Medulla oblongata (tissue), 1 donor: ENCODE data around the gene ABCC1.

Source experiments
- DNase-seq: peaks from one replicate; pipeline ENCODE4 v3.0.0-alpha.2; 2015; ENCODE audit errors: extremely low spot score

Gene ABCC1

GRCh38 chr16:16047761-16048160 is 98.3 kb downstream of the ABCC1 start:
- DNase-seq = no peak

DNA sequence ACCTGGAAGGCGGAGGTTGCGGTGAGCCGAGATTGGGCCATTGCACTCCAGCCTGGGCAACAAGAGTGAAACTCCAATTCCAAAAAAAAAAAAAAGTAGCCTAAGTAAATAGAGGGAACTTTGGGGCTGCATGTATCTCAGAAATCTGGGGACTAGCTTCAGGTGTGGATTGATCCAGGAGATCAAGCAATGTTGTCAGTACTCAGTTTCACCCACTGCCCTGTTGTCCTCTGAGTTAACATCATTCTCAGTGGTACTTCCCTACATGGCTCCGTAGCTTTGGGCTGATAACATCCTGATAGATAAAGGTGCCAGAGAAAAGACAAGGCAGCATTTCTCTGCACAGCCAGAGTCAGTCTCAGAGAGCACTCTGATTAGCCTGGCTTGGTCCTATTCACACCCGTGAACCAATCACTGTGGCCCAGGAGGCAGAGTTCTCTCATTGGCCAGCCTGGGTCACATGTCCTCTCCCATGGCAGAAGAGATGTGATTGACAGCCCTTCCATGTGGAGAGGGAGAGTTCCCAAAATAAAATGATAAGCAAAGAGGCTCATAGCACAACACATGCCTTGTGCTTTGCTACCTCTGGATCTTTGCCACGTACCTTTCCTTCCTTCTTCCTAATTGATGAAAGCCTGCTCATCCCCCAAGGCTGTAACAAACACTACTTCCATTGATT is 99.6 kb downstream of the ABCC1 start:
- DNase-seq = no peak

DNA sequence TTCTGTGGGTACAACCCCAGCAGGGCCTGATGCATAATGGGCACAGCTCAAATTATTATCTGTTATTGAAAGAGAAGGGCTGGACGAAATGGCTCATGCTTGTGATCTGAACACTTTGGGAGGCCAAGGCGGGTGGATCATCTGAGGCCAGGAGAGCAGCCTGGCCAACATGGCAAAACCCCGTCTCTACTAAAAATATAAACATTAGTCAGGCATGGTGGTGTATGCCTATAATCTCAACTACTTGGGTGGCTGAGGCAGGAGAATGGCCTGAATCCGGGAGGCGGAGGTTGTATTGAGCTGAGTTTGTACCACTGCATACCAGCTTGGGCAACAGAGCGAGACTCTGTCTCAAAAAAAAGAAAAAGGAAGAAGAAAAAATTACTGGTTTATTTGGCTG is 100.7 kb downstream of the ABCC1 start:
- no peak for DNase-seq

- DNase-seq = no peak
These were observed 101.7 kb downstream of the ABCC1 start for GRCh38 chr16:16051132-16051531.

DNA sequence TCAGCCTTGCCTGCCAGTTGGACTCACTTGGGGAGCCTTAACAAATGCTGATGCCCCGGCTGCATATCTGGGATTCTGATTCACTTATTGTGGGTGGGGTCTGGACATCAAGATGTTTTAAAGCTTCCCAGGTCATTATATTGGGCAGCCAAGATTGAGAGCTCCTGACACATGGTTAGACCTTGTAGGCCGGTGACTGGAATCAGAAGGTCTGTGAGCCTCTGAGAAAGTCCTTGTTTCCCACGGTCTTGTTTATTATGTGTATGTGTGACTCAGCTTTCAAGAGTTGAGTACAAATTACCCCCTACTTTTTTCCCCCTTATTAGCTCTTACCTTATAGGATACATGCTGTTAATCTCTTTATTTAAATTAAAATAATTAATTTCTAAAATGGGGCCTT is 103.5 kb downstream of the ABCC1 start:
- no peak for DNase-seq

GRCh38 chr16:16057102-16057501 is 107.7 kb downstream of the ABCC1 start:
- no peak for DNase-seq

- DNase-seq = no peak
These were observed 109.7 kb downstream of the ABCC1 start for GRCh38 chr16:16059160-16059559.

DNA sequence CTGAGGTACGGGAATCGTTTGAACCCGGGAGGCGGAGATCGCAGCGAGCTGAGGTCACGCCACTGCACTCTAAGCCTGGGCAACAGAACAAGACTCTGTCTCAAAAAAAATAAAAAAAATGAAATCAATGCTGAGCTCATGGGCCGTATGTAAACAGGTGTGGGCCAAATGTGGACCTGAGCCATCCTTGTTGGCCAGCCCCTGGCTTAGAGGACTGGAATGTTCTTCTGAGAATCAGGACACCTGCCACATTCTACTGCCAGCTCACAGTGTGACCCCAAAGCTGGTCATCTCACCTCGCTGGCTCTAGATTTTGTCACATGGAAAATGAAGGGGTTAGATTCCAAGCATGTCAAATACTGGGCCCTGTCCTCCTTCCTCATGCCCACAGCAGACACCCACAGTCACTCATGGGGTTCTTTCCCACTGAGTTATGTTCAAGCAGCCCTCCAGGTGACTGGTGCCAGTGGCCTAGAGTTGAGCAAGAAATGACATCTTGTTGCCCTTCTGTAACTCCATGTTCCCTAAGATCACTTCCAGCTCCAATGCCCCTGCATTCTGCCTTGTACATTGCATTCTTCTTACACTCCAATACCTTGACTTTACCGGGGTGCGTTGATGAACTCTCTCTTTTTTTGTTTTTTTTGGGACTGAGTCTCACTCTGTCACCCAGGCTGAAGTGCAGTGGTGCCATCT is 110.6 kb downstream of the ABCC1 start:
- DNase-seq = no peak

GRCh38 chr16:16062023-16062937 is 112.9 kb downstream of the ABCC1 start:
- no peak for DNase-seq

GRCh38 chr16:16063683-16064082 is 114.3 kb downstream of the ABCC1 start:
- DNase-seq = no peak

DNA sequence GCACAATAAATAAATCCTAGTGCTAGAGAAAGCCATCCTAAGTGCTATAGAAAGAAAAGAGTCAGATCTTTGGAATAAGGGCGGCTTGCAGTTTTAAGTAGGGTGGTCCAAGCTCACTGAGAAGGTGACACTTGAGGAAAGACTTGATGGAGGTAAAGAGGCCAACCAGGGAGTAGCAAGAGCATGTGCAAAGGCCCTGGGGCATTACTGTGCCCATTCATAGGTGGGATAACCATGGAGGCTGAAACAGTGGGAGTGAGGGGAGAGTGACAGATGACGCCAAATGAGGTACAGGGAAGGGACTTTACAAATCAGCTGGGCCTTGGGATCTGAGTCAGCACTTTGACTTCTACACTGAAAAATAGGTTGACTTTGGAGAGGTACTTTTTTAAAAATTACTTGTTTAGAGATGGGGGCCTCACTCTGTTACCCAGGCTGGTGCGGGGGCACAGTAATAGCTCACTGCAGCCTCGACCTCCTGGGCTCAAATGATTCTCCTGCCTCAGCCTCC is 115.5 kb downstream of the ABCC1 start:
- DNase-seq = no peak

GRCh38 chr16:16067127-16067526 is 117.7 kb downstream of the ABCC1 start:
- DNase-seq = no peak

- DNase-seq = no peak
These were observed 122.3 kb downstream of the ABCC1 start for GRCh38 chr16:16071631-16072244.

GRCh38 chr16:16073001-16073545 is 123.7 kb downstream of the ABCC1 start:
- DNase-seq = no peak

DNA sequence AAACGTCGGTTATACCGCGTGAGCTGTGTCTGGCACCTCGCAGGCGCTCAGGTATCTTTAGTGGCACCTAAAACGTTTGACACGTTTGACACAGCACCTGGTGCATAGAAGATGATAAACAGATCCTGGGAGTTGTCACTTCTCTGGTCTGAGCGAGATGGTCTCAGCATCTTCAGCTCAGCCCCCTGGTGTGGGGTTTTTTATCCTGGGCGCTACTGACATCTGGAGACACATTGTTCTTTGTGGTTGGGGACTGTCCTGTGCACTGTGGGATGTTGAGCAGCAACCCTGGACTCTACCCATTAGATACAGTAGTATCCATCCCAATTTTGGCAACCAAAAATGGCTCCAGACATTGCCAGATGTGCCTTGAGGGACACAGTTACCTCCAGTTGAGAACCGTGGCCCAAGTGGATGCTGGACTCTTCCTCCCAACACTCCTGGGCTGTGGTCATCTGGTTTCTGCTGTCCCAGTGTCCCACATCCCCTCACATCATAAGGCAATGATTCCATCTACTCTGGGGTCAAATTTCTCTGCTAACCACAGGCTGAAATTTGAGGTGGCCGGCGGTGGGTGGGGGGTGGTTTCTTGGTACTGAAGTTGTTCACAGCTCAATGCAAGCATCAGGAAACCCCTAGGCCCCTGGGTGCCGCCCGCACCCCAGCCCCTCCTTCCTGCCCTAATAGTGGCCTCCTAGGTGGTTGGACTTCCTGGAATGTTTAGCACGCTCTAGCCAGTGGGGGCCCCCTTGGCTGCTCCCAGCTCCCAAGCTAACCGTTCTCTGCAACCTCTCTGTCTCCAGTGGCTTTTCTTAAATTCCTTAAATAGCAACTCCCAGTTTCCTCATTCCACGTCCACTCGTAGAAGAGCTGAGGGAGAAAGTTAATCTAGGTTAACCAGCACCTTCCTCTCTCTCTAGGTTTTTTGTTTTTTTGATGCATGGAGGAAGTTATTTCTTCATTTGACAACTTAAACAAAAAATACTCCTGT is 124.8 kb downstream of the ABCC1 start:
- no peak for DNase-seq

DNA sequence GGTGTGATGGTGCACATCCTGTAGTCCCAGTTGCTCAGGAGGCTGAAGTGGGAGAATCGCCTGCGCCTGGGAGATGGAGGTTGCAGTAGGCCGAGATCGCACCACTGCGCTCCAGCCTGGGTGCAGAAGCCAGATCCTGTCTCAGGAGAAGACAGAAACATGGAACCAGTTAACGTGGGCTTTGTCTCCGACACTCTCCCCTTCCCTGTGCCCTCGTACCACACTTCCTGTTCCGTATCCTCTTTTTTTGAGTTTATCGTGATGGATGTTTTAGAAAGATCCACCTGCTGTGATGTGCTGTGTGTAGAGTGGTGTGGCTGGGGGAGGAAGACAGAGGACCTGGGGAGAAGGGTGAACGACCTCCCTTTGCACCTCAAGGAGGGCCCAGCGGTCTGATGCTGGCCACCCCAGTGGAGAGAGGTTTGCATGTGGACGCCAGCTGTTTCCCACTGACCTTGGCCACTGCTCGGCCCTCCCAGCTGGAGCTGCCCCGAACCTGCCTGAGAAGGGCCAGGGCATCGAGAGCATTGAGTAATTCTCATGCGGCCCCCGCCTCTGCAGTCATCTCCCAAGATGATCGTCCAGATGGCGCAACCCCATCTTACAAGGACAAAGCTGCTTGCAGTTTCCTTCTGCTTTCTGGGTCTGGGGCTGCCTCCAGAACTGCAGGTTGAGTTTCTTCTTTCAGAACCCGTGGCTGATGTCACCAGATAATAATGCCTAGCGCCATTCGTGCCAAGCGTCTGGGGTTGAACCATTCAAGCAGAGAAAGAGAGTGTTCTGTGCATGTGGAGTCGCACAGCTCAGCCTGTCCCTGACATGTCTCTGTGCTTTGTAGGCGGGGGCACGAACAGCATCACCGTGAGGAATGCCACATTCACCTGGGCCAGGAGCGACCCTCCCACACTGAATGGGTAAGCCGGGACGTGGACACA is 126.3 kb downstream of the ABCC1 start:
- DNase-seq = peak; percentile 55

DNA sequence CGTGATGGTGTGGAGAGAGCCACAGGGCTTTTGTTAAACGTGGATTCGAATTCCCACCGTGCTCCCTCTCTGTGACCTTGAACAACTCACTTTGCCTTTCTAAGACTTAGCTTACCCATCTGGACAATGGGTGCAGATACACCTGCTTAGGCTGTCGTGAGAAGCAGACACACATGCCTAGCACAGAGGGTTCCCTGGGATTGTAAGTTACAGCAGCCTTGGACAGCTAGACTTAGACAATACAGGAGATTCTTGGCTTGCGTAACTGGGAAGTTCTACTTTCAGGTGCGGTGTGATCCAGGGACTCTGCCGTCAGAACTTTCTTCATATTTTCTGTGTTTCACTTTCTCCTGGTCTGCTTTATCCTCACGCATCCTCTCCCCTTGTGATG is 127.0 kb downstream of the ABCC1 start:
- no peak for DNase-seq

DNA sequence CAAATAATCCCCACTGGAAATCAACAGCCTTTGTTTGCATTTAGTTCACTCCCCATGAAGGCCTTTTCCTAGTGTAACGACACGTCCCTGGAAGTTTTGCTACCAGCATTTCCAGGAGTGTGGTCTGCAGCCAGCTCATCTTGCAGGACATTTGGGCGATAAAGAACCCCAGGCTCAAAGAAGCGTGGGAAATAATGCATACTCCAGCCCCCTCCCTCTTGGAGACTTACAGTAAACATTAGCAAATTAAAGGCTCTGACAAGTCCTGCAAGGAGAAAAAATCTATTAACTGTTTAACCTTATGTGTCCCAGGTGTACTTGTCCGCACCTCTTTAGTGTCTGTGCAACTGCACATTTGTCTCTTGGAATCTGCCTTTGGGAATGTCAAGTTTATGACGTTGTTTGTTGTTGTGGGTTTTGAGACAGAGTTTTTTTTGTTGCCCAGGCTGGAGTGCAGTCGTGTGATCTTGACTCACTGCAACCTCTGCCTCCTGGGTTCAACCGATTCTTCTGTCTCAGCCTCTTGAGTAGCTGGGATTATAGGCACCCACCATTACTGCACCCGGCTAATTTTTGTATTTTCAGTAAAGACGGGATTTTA is 131.1 kb downstream of the ABCC1 start:
- no peak for DNase-seq

DNA sequence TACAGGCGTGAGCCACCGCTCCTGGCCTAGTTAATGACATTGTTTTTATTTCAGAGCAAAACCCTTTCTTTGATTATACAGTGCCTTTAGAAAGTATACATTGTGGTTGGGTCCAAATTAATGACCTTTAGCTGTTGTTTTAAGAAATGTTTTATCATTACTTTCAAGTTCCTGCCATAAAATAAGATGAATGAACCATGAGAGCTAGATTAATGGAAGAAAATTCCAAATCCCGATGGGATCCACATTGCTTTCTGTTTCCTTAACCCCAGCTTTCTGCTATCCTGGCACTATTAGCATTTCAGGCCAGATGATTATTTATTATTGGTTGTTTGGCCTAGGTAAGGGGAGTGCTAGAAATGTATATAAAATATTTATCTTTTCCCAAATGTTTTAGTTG is 131.7 kb downstream of the ABCC1 start:
- no peak for DNase-seq
